ENCODE results near the gene ZNF646.

The ZNF646 gene

DNA sequence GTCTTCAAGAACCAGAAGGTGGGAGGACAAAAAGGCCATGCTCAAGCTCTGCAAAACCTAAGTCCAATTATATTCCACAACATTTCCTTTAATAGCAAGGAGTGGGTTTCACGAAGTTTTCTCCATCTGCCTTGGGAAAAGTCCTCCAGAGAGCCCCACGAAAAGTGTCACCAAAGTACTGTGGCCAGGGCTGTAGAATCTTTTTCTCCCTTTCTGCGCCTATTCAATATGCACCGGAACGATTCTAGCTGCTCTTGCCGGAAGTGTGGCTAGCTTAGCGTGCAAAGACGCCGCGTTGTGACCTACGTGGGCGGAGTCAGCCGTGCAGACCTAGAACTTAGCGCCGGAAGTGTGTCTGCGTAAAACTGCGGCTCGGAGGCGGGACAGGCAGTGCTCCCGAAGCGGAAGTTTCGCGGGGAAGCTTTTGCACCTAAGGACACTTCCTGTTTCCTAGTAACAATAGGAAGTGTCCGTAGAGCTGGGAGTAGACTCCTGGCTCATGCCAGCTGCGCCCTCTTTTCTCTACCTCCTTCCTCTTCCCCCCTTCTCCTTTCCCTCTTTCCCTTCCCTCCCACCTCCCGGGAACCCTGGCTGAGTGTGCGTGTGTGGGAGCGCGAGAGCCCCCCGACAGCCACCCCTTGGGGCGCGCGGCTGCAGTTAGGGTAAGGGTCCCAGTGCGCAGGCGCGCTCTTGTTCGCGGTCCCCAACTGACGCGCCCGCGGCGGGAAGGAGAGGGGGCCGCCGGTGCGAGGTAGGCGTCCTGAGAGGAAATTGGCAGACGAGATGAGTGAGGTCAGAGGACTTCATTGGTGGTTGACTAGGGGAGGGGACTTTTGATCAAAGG is at the start of gene ZNF646, which contains the start of gene ZNF668:
ZNF646 (plus strand) TSS at position 453 of the 844 bp plus-strand sequence. CDS start 1,903 bp downstream, outside the sequence.
ZNF668 (minus strand) TSS at position 271 of the 844 bp plus-strand sequence. CDS start 9,781 bp downstream, outside the sequence.
- peak; percentile 98 for DNase-seq (ENCODE audit: low read depth)

DNA sequence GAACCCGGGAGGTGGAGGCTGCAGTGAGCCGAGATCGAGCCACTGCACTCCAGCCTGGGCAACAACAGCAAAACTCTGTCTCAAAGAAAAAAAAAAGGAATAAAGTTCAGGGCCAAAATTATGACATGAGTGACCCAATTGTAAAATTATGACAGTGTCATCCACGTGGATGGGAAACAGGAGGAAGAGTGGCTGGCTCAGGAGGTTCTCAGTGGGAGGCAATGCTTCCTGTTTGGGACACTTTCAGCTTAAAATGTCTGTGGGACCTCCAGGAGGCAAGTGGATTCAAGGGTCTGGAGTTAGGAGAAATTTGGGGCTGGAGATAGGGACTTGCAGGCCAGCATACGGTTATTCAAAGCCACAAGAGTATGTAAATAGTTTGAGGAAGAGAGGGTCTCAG is 48.9 kb upstream of the ZNF646 start:
- no peak for DNase-seq (ENCODE audit: low read depth)

DNA sequence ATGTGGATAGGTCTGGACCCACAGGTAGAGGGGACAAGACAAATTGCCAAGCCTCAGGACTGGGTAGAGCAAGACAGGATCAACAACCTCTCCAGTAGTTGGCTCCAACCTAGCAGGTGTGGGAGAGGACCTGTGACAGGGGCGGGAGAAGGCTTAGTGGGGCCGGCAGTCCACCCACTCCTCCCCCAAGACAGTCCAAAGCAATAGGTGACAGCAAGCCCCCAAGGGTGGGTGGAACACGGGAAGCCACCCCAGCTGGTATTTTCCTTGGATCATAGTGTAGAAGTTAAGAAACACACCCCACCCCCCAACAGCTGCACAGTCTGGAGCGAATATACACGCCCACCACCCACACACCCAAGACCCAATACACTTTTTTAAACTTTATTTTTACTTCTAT is 45.0 kb upstream of the ZNF646 start:
- DNase-seq (ENCODE audit: low read depth) = no peak

DNA sequence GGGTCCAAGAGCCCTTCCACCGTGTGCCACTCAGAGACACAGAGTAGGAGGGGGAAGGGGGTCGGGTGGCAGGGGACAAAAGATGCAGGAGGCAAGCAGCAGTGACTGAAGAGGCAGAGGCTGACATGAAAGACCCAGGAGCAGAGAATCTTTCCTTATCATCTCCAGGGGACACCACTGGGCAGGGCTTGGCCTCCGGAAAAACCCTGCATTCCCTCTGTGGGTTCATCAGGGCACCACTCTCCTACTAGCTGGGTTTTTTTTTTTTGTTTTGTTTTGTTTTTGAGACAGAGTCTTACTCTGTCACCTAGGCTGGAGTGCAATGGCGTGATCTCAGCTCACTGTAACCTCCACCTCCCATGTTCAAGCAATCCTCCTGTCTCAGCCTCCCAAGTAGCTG is 42.9 kb upstream of the ZNF646 start:
- DNase-seq (ENCODE audit: low read depth) = no peak

- peak; percentile 96 for DNase-seq (ENCODE audit: low read depth)
Observed at GRCh38 chr16:31032736-31033708, 41.2 kb upstream of the ZNF646 start, which contains the start of gene STX4. Gene STX4, plus strand, starts transcription at chr16:31033558. Its CDS starts 248 bp downstream, at chr16:31033806.

DNA sequence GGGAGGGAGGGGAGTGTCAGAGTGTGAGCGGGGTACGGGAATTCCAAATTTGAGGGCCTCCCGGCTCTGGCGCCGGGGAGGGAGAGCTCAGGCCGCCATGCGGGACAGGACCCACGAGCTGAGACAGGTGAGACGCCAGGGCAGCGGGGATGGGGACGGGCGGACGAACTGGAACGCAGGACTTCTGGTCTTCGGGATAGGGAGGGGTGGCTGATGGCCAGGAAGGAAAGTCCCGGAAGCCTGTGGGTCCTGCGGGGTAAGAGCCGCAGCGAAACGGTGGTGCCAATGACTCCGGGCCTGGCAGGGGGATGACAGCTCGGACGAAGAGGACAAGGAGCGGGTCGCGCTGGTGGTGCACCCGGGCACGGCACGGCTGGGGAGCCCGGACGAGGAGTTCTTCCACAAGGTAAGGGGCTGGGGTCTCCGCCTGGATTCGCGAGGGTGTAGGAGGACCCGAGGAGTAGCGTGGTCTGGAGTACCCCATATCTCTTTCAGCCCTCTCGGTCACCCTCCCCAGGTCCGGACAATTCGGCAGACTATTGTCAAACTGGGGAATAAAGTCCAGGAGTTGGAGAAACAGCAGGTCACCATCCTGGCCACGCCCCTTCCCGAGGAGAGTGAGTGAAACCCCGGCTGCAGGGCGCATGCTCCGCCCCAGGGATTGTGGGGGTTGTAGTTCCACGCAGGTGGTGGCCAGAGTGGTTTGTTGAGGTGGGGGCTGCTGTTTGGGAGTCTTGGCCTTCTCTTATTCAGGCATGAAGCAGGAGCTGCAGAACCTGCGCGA is 40.3 kb upstream of the ZNF646 start:
- peak; percentile 75 for DNase-seq (ENCODE audit: low read depth)

DNA sequence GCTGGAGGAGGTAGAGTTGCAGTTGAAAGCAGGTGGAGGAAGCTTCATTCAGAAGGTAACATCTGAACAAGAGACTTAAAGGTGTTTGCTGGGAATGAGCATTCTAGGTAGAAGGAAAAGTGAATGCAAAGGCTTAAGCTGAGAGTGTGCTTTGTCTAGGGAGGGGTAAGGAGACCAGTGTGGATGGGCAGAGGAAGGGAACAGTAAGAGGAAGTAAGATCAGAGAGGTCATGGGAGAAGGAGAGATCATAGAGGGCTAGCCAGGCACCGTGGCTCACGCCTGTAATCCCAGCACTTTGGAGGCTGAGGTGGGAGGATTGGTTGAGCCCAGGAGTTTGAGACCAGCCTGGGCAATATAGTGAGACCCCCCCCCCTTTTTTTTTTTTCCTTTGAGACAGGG is 37.5 kb upstream of the ZNF646 start:
- DNase-seq (ENCODE audit: low read depth) = no peak

DNA sequence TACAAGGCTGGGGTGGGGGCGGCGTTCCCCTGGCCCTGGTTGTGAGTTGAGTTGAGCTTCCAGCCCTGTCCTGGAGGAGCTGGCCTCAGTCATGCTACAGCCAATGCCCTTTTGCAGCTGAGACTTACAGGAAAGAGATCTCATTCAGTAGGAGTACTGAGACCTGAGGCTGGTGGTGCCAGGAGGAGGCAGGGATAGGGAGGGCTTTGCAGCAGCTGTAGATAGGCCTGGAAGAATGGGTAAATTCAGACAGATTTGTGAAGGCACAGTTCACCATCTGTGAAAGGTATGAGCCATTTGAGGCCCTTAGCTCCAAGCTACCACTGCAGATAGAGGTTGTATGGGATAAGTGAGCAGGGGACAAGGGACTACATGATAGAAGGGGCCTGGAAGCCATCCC is 35.2 kb upstream of the ZNF646 start:
- DNase-seq (ENCODE audit: low read depth) = no peak

DNA sequence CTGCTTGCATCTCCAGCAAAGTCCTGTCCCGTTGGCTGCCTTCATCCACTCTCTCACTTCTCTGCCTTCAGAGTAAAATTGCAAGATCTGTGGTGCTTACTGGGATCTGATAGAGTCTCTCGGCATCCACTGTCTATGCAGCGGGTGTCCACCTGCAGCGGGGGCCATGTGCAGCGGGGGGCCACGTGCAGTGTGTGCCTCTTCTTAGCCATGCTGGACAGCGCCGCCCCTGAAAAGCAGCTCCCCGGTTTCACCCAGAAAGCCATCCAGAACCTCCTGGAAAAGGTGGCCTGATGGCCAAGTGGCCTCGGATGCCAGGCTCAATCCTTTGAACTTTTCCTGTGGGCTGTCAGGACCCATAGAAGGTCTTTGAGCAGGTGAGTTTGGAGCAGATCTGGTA is 31.4 kb upstream of the ZNF646 start:
- no peak for DNase-seq (ENCODE audit: low read depth)

GRCh38 chr16:31043352-31043751 is 30.9 kb upstream of the ZNF646 start:
- no peak for DNase-seq (ENCODE audit: low read depth)

- DNase-seq (ENCODE audit: low read depth) = no peak
Observed at GRCh38 chr16:31043898-31044481, 30.2 kb upstream of the ZNF646 start.

DNA sequence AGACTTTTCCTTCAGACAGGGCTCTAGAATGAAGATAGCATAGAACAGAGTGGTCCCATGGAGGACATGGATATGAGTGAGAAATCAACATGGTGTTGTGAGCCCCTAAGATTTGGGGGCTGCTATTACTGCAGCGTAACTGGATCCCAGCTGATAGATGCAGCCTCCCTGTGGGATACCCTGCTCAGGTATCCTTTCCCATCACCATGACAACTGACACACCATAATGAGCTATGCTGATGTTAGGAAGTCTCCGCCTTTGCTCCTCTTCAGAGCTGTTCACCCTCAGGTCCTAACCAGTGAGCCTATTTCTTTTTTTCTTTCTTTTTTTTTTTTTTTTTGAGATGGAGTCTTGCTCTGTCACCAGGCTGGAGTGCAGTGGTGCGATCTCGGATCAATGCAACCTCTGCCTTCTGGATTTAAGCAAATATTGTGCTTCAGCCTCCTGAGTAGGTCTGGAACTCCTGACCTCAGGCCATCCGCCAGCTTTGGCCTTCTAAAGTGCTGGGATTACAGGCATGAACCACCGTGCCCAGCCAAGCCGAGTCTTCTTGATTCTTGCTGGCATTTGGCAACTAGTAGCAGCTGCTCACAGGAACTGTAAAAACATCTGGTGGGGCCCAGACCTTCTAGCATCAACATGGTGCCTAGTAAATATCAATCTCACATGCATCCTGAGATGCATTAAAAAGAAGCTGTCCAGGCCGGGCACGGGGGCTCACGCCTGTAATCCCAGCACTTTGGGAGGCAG is 23.8 kb upstream of the ZNF646 start:
- DNase-seq (ENCODE audit: low read depth) = no peak

DNA sequence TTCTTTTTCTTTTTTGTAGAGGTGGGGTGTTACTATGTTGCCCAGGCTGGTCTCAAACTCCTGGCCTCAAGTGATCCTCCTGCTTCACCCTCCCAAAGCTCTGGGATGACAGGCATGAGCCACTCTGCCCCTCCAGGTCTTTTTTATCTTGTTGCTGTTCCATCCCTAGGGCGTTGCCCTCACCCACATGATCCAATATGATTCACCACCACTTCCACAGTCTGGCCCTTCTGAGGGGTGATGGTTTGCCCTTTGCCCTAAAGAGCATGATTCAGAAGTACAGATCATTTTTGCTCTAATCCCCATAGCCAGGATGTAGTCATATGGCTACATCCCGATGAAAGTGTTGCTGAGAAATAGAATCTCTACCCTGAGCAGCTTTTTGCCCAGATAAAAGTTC is 22.1 kb upstream of the ZNF646 start:
- peak; percentile 97 for DNase-seq (ENCODE audit: low read depth)

DNA sequence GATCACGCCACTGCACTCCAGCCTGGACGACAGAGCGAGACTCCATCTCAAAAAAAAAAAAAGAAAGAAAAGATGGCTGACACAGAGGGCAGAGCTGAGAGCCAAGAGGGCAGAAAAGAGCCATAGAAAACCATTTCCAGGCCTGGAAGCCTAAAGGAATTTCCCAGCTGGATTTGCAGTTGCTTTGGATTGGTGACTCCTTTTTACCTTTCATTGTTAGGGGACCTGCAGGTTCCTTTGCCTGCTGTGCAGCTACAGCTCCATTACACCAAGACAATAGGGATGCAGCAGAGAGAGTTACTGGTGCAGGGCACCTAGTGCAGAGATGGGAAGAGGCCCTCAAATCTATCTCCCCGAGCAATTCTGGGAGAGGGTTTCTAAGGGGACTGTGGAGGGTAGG is 18.6 kb upstream of the ZNF646 start:
- DNase-seq (ENCODE audit: low read depth) = no peak

DNA sequence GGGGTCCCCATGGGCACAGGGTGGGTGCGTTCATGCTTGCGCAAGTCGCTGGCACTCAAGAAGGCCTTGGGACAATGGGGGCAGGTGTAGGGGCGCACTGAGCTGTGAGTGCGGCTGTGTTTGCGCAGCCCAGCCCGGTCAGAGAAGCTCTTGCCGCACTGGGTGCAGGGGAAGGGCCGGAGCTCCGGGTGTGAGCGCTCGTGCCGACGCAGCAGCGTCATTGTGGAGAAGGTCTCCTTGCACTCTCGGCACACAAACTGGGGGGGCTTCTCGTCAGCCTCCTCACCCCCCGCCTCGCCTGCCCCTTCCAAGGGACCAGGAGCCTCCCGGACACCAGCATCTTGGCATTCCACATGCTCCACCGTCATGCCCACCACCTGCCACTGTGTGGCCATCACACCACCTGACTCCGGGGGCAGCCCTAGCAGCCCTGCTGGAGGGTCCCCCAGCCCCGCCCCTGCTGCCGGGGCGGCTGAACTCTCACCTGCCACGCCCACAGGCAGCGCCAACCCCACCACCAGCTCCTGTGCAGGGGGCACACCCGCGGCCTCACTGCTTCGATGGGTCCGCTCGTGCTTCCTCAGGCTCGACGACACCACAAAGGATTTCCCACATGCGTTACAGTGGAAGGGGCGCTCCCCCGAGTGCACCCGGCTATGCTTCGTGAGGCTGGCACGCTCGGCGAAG is 13.0 kb upstream of the ZNF646 start:
- no peak for DNase-seq (ENCODE audit: low read depth)

DNA sequence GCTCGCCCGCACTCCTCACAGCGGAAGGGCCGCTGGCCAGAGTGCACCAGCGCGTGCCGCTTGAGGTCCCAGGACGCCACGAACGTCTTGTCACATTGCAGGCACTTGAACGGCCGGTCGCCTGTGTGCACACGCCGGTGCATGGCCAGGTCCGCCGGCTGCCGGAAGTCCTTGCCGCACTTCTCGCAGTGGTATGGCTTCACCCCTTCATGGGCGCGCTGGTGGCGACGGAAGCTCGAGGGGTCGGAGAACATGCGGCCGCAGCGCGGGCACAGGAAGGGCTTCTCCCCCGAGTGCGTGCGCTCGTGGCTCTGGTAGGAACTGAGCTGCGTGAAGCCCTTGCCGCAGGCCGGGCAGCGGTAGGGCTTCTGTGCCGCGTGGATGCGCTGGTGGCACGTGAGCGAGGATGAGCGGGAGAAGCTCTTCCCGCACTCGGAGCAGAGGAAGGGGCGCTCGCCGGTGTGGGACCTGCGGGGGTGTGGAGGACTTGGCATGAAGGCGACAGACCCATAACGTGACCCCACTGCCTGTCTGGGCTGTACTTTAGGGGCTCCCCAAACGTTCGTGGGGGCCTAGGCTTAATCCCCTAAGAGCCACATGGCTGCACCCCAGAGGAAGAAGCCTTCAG is 12.3 kb upstream of the ZNF646 start:
- DNase-seq (ENCODE audit: low read depth) = no peak

DNA sequence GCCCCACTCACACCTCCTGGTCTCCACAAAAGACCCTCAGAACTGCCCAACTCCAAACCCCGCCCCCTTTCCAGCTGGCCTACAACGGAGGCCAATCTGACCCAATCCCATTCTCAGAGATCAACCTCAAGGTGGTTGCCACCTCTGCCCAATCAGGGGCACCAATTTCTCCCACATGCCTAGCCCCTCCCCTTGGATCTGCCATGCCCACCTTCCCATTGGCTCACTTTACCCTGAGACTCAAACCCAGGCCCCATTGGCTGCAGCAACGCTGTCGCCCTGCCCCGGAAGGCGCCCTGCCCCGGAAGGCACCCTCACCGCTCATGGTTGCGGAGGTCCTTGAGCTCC is 10.8 kb upstream of the ZNF646 start:
- DNase-seq (ENCODE audit: low read depth) = no peak

- no peak for DNase-seq (ENCODE audit: low read depth)
Observed at GRCh38 chr16:31063843-31064611, 10.2 kb upstream of the ZNF646 start.

GRCh38 chr16:31064882-31065461 is 9.2 kb upstream of the ZNF646 start:
- DNase-seq (ENCODE audit: low read depth) = peak; percentile 97
